ENCODE measurements around the gene PPP5C.

- TF ChIP-seq REST (IDR thresholded peaks at IDR 0.05; ENCODE audit: insufficient read depth in 1 of 2, low read depth in 2 of 2, low read length in 1 of 2) (no peak), CTCF (IDR thresholded peaks at IDR 0.05) (no peak)
Observed at GRCh38 chr19:46369817-46370216, 22.9 kb downstream of the PPP5C start.

Measured in Panc1 (cell line).